Ovary (tissue), 3 donors: ENCODE data around the gene ERC1.

Experiments
- EP300 ChIP-seq: sonication (generic); formaldehyde crosslinking; IDR thresholded peaks from one replicate; pipeline ENCODE4 v1.6.1; 2017; ENCODE audit warnings: antibody characterized with exemption
- POLR2A ChIP-seq: fragments of 450-650 bp; IDR thresholded peaks from one replicate; pipeline ENCODE4 v1.6.1; 2017; ENCODE audit warnings: antibody characterized with exemption, mild to moderate bottlenecking, moderate library complexity
- TF ChIP-seq, protein P1 (sequence below), 3 donors: fragments of 450-650 bp in 2 of 3; fragments of 200-600 bp in 1 of 3; IDR thresholded peaks; one replicate each; pipeline versions ENCODE4 v1.5.1 to v1.8.0; 2016 to 2022; ENCODE audit warnings: antibody characterized with exemption in 3 of 3, mild to moderate bottlenecking in 1 of 3
- donor health status: DM: no; HTN: no; CAD: no.

- TF ChIP-seq POLR2A (no peak), EP300 (no peak)
- TF ChIP-seq, protein P1, sequence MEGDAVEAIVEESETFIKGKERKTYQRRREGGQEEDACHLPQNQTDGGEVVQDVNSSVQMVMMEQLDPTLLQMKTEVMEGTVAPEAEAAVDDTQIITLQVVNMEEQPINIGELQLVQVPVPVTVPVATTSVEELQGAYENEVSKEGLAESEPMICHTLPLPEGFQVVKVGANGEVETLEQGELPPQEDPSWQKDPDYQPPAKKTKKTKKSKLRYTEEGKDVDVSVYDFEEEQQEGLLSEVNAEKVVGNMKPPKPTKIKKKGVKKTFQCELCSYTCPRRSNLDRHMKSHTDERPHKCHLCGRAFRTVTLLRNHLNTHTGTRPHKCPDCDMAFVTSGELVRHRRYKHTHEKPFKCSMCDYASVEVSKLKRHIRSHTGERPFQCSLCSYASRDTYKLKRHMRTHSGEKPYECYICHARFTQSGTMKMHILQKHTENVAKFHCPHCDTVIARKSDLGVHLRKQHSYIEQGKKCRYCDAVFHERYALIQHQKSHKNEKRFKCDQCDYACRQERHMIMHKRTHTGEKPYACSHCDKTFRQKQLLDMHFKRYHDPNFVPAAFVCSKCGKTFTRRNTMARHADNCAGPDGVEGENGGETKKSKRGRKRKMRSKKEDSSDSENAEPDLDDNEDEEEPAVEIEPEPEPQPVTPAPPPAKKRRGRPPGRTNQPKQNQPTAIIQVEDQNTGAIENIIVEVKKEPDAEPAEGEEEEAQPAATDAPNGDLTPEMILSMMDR (IDR thresholded peaks at IDR 0.05) = no peak
These were observed 431.7 kb downstream of the ERC1 start for GRCh38 chr12:1422604-1423315.
